GM21360 (cell line): ENCODE measurements around the gene IL6.
"Not testable (repeated sequence)": the region's sequence is repeated elsewhere in the genome, so short reads cannot be mapped to it uniquely, and the experiment has no call there.

Source experiments
- ATAC-seq: cut with Tn5 transposase; IDR thresholded peaks from one replicate; pipeline ENCODE4 v1.9.1; 2021; ENCODE audit warnings: mild to moderate bottlenecking, moderate library complexity; ENCODE audit not compliant: unreplicated experiment

IL6 gene

DNA sequence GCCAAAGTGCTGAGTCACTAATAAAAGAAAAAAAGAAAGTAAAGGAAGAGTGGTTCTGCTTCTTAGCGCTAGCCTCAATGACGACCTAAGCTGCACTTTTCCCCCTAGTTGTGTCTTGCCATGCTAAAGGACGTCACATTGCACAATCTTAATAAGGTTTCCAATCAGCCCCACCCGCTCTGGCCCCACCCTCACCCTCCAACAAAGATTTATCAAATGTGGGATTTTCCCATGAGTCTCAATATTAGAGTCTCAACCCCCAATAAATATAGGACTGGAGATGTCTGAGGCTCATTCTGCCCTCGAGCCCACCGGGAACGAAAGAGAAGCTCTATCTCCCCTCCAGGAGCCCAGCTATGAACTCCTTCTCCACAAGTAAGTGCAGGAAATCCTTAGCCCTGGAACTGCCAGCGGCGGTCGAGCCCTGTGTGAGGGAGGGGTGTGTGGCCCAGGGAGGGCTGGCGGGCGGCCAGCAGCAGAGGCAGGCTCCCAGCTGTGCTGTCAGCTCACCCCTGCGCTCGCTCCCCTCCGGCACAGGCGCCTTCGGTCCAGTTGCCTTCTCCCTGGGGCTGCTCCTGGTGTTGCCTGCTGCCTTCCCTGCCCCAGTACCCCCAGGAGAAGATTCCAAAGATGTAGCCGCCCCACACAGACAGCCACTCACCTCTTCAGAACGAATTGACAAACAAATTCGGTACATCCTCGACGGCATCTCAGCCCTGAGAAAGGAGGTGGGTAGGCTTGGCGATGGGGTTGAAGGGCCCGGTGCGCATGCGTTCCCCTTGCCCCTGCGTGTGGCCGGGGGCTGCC is at the start of gene IL6:
TSS of gene IL6 (plus strand) at position 294 of the 807 bp plus-strand sequence. CDS start at position 357, 63 bp downstream.
- ATAC-seq, result no peak

DNA sequence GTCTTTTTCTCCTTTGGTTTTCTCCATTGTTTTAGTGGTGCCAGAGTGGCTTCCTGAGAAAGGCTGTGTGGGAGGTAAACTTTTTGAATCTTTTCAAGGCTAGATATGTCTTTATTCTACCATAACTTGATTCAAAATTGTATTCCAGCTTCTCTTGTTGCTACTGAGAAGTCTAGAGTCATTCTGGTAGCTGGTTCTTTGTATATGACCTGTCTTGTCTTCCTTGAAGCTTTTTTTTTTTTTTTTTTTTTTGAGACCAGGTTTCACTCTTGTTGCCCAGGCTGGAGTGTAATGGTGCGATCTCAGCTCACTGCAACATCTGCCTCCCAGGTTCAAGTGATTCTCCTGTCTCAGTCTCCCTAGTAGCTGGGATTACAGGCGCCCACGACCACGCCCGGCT is 49.7 kb upstream of the IL6 start:
- peak; percentile 40 for ATAC-seq

DNA sequence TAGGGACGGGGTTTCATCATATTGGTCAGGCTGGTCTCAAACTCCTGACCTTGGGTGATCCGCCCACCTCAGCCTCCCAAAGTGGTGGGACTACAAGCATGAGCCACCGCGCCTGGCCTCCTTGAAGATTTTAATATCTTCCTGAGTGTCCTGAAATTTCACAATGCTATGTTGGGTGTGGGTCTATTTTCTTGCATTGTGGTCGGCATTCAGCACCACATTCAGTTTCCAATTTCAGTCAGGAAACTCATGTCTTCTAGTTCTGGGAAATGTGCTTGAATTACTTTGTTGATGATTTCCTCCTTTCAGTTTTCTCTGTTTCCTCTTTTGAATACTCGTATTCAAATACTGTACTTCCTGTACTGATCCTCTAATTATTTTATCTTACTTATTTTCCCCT is 49.3 kb upstream of the IL6 start:
- ATAC-seq, result no peak

DNA sequence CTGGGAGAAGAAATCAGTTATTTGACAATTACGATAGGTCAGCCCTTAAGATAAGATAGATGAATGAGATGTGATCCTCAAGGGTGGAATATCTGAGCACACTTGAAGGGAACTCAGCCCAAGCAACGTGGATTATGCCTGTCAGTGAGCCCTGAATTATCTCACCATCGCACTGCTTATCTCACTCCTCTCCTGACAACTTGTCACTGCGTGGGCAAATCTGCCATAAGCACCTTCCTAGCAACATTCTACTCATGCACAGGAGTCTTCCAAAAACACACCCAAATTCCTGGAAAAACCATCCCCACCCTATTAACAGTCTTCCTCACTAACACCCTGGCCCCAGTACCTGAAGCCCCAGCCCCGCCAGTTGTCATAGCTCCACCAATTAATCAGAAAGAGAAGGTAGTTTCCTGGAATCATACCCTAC is 46.5 kb upstream of the IL6 start:
- no peak for ATAC-seq

DNA sequence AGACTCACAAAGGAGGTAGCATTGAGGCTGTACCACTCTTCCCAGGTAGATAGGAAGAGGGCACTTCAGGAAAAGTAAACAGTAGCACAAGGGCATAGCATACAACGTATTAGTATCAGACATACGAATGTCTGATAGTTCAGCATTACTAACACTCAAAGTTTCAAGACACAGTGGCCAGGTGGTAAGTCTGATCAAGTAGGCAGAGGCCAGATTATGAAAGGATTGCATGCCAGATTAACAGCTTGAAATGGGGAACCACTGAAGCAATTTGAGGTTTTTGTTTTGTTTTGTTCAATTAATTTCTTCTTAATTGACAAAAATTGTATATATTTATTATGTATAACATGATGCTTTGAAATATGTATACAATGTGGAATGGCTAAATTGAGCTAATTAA is 45.7 kb upstream of the IL6 start:
- ATAC-seq, result no peak

DNA sequence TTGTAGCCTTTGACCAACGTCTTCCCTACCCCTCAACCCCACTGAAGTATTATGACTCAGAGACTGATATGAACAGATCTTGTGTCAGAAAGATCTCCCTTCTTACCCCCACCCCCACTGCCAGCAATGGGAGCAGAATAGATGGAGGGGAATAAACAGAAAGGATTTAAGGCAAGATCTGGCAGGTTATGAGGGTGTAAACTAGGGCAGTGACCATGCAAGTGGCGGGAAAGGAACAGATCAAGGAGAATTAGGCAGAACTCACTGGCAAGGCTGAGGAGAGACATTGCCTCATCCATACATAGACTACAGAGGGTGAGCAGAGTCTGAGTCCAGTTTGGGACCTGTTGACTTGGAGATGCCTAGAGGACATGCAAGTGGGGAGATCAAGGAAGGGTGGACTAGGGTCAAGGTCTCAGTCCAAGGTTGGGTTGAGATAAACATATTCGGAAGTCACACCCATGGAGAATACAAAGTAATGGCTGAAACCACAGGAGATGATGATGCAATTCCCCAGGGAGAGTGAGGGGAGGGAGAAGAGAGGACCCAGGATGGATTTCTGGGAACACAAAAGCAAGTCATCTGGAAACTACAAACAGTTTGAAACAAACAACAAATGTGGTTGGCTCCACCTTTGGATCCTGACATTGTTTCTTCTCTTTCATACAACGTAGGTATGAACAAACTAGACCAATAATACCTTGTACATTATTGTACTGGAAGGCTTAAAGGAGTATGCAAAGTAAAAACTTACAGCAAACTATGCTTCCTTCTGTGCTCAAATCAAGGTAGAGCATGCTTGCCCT is 44.9 kb upstream of the IL6 start:
- no peak for ATAC-seq

DNA sequence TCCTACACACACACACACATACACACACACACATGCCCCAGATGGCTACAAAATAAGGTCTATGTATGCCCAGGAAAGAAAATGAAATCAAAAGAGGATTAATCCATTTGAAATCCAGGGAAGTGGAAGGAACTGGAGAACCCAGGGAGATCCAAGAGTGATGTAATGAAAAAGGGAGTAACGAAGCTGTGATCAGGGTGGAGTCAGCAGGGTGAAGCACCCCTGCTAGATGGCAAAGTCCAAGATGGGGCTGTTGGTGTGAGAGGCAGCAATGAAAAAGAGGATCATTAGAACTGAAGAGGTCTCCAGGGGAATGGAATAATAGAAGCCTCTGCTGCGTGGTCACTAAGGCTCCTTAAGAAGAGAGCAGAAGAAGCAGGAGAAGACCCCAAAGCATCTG is 43.6 kb upstream of the IL6 start:
- no peak for ATAC-seq

DNA sequence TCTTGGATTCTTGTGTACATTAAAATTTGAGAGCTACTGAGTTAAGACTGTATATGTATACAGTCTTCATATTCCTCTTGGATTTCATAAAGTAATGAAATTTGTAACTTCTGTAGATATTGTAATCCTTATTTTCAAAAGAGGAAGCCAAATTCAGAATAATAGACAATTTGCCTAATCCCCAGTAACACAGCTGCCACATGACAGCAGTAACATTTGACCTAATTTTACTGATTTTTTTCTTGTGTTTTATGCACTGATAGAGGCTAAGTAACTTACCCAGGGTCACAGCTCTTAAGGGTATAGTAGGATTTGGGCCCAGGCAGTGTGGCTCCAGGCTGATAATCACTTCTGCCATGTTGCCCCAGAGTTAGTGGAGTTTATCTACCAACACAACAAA is 40.4 kb upstream of the IL6 start:
- ATAC-seq, result no peak

- no peak for ATAC-seq
These were observed 38.9 kb upstream of the IL6 start for GRCh38 chr7:22688084-22688483.

GRCh38 chr7:22688934-22689333 is 38.1 kb upstream of the IL6 start:
- not testable (repeated sequence) for ATAC-seq

GRCh38 chr7:22694597-22695207 is 32.3 kb upstream of the IL6 start:
- ATAC-seq, result no peak

DNA sequence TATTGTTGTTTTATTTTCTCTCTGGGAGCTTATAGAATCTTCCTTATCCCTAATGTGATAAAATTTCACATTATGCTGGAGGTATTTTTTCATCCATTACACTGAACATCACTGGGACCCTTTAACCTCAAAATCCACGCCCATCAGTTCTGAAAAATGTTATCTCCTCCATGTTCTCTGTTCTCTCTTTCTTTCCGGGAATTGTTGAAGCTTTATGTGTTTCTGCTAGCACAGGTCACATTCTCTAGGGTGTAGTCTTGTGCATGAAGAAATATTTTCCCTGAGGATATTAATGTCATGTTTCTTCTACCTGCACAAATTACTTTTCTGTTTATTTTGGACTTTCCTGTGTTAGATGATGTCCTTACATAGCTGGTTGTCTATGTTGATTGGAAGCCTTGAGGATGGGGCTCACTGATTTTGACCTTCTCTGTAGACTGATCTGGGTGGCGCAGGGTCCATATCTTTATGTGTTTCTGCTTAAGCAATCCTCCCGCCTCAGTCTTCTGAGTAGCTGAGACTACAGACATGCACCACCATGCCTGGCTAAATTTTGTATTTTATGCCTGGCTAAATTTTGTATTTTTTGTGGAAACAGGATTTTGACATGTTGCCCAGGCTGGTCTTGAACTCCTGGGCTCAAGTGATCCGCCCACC is 31.4 kb upstream of the IL6 start:
- ATAC-seq, result no peak

DNA sequence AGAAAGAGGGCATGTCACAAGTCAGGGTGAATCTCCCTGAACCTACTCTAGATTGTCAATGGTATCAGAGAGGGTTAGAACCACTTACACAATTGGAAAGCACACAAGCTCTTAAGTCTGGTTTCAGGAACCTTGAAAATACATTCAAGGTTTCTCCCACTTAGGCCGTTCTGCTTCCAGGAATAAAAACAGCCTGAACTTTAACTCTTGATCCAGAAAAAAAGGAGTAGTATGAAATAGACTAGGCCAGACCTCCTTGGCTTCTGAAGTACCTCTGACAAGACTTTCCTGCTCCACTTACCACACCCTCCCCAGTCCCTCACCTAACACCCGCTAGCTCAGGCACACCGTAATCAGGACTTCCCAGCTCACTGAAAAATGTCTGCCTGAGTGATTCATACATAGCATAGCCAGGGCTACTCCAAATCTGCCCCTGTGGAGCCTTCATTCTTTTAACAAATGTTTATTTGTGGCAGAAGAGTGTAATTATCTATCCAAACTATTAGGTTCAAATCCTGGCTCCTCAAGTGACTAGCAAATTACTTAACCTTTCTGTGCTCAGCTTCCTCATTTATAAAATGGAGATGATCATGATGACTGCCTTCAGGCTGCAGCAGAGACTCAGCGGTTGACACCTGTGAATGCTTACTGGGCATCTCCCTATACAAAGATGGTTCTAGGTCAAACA is 30.3 kb upstream of the IL6 start:
- ATAC-seq, result peak; percentile 27

DNA sequence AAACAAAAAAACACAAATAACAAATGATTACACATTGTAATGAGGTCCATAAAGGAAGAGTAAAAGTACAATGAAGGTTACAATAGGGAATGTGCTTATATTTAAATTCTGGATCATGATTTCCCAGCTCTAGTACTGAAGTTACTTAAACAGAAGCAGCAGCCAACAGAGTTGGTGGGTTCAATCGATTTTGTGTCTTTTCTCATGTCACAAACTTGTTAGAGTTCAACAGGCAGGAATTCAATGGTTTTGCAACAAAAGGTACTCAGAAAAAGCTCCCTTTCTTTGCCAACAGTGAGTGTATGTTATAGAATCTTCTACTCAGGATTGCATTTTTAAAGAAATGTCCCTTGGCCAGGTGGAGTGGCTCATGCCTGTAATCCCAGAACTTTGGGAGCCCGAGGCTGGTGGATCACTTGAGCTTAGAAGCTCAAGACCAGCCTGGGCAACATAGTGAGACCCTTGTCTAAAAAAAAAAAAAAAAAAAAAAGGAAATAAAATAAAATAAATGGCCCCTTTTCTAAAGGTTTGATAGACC is 29.6 kb upstream of the IL6 start:
- no peak for ATAC-seq

GRCh38 chr7:22697876-22698606 is 29.0 kb upstream of the IL6 start:
- no peak for ATAC-seq

GRCh38 chr7:22698767-22699166 is 28.2 kb upstream of the IL6 start:
- ATAC-seq, result no peak

DNA sequence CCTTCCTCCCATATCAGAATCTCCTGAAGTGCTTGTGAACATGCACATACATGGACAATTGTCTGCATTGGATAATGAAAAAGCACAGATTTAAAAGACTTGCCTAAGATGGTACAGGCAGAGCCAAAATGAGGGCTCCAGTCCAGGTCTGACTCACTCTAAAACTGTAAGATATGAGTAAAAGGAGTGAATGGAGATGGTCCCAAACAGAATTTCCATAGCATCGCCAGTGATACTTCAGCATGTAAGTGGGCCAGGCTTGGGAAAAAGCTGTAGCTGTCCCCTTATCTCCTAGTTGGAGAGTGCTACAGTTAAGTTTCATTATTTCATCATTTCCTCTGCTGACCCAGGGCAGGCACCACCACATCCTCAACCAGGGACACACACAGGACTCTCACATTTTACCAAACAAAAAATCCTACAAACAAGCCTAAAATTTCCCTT is 26.4 kb upstream of the IL6 start:
- ATAC-seq, result no peak

- ATAC-seq, result no peak
These were observed 24.5 kb upstream of the IL6 start for GRCh38 chr7:22702516-22702915.

DNA sequence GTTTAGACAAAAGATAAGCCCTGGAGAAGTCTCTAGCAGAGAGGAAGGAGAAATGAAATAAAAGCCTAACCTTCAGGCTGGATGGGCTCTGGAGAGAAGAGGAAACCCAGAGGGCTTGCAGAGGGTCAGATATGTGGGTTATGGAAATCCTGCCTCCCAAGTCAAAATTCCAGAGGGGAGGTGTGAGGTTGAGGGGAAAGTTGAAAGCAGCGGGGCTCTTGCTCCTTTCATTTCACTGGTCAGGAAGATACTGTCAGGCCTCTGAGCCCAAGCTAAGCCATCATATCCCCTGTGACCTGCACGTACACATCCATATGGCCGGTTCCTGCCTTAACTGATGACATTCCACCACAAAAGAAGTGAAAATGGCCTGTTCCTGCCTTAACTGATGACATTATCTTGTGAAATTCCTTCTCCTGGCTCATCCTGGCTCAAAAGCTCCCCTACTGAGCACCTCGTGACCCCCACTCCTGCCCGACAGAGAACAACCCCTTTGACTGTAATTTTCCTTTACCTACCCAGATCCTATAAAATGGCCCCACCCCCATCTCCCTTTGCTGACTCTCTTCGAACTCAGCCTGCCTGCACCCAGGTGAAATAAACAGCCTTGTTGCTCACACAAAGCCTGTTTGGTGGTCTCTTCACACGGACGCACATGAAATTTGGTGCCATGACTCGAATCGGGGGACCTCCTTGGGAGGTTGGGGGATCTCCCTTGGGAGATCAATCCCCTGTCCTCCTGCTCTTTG is 23.7 kb upstream of the IL6 start:
- ATAC-seq, result not testable (repeated sequence)
